CD4-positive, alpha-beta T cell treated with Interleukin-12 subunit alpha and Interleukin-12 subunit beta, for 1 hour (primary cell): ENCODE measurements around the gene HK3.

Experiments used
- DNase-seq: peaks from one replicate; pipeline ENCODE4 v3.0.0-alpha.2; 2020

HK3 gene

GRCh38 chr5:176868126-176868525, 31.0 kb downstream of the HK3 start:
- DNase-seq: no peak

- no peak for DNase-seq
These were observed 32.3 kb downstream of the HK3 start for GRCh38 chr5:176866707-176867310.

GRCh38 chr5:176865964-176866363, 33.2 kb downstream of the HK3 start:
- no peak for DNase-seq

GRCh38 chr5:176864755-176865154, 34.4 kb downstream of the HK3 start:
- DNase-seq: no peak

GRCh38 chr5:176863765-176864098, 35.4 kb downstream of the HK3 start:
- no peak for DNase-seq

GRCh38 chr5:176863041-176863764, 35.9 kb downstream of the HK3 start:
- DNase-seq: no peak

GRCh38 chr5:176862330-176862995, 36.7 kb downstream of the HK3 start:
- no peak for DNase-seq

- no peak for DNase-seq
These were observed 37.9 kb downstream of the HK3 start for GRCh38 chr5:176861276-176861675.

GRCh38 chr5:176860381-176860780, 38.8 kb downstream of the HK3 start:
- DNase-seq: no peak

GRCh38 chr5:176859916-176860315, 39.2 kb downstream of the HK3 start:
- DNase-seq: no peak

GRCh38 chr5:176857894-176858273, 41.3 kb downstream of the HK3 start:
- DNase-seq: no peak

- DNase-seq: no peak
These were observed 41.8 kb downstream of the HK3 start for GRCh38 chr5:176857216-176857893.

GRCh38 chr5:176856746-176857145, 42.4 kb downstream of the HK3 start:
- no peak for DNase-seq

- no peak for DNase-seq
These were observed 43.5 kb downstream of the HK3 start for GRCh38 chr5:176855598-176855997.

GRCh38 chr5:176854164-176854563, 45.0 kb downstream of the HK3 start:
- no peak for DNase-seq

GRCh38 chr5:176853151-176853778, 45.9 kb downstream of the HK3 start:
- DNase-seq: no peak

GRCh38 chr5:176851871-176852658, 47.1 kb downstream of the HK3 start:
- no peak for DNase-seq

GRCh38 chr5:176851380-176851779, 47.8 kb downstream of the HK3 start:
- DNase-seq: no peak

- no peak for DNase-seq
These were observed 48.5 kb downstream of the HK3 start for GRCh38 chr5:176850371-176851245.

GRCh38 chr5:176849611-176850227, 49.4 kb downstream of the HK3 start:
- DNase-seq: no peak

- no peak for DNase-seq
These were observed 50.5 kb downstream of the HK3 start for GRCh38 chr5:176848651-176849050.
